Nephron progenitor cell (in vitro differentiated cells): ENCODE results near the gene HMGXB3.

Source experiments
- DNase-seq: peaks from one replicate; pipeline ENCODE4 v3.0.0; 2021
- H3K27ac Mint-ChIP-seq: 2 replicates; pipeline ENCODE4 v1.8.0; 2021; ENCODE audit warnings: mild to moderate bottlenecking, moderate library complexity, mixed read lengths
- H3K27me3 Mint-ChIP-seq: 2 replicates; pipeline ENCODE4 v1.8.0; 2021; ENCODE audit warnings: mild to moderate bottlenecking, low read depth, mixed read lengths; ENCODE audit not compliant: poor library complexity
- H3K36me3 Mint-ChIP-seq: 2 replicates; pipeline ENCODE4 v1.8.0; 2021; ENCODE audit warnings: low read depth, mixed read lengths
- H3K4me1 Mint-ChIP-seq: 2 replicates; pipeline ENCODE4 v1.8.0; 2021; ENCODE audit warnings: mixed read lengths
- H3K4me3 Mint-ChIP-seq: 2 replicates; pipeline ENCODE4 v1.8.0; 2021; ENCODE audit warnings: mild to moderate bottlenecking, moderate library complexity, mixed read lengths
- H3K9me3 Mint-ChIP-seq: 2 replicates; pipeline ENCODE4 v1.8.0; 2021; ENCODE audit warnings: mild to moderate bottlenecking, moderate library complexity, mixed read lengths
- TF ChIP-seq, protein P1 (sequence below): fragments of 200-600 bp; sonication (generic); IDR thresholded peaks from 2 replicates; pipeline ENCODE4 v1.5.0; 2021; ENCODE audit warnings: antibody characterized with exemption

HMGXB3 gene

DNA sequence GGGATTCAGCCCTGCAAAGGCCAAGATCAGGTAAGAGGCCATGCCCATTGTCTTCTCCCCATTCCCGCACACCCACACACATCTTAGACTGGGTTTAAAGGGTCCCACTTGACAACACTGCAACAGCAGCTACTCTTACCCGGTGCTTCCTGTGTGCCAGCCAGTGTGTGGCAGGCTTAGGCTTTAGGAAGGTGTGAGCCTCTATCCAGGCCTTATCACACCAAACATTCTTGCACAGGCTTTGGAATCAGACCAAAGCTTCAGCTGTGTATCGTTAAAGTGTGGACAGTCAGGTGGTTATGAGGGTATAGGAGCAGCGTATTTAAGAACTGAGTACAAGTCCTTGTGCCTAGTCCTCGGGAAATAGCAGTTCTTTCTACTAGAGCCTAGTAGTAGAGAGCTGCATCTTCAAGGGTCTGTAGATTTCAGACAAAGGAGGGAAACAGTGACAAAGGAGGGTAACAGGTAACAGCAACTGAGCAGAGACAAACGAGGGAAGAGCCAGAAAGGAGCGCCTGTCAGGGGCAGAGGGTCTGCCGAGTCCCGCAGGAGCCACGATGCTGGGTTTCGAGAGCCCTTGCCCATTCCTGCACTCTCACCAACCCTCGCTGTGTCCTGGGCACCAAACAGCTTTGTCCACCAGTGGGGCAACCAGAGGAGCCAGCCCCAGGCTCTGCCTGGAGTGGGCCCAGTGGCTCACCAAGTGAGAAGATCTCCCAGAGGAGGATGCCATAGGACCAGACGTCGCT is 55.0 kb downstream of the HMGXB3 start:
- Mint-ChIP-seq H3K27me3 (peaks cover 13% of the 10 kb centered on the region), H3K27ac (no peak overlapping the region), H3K9me3 (no peaks in the 10 kb centered on the region), H3K4me1 (peaks cover 18% of the 10 kb centered on the region), H3K36me3 (peaks cover 25% of the 10 kb centered on the region), H3K4me3 (no peak overlapping the region)
- TF ChIP-seq, protein P1, sequence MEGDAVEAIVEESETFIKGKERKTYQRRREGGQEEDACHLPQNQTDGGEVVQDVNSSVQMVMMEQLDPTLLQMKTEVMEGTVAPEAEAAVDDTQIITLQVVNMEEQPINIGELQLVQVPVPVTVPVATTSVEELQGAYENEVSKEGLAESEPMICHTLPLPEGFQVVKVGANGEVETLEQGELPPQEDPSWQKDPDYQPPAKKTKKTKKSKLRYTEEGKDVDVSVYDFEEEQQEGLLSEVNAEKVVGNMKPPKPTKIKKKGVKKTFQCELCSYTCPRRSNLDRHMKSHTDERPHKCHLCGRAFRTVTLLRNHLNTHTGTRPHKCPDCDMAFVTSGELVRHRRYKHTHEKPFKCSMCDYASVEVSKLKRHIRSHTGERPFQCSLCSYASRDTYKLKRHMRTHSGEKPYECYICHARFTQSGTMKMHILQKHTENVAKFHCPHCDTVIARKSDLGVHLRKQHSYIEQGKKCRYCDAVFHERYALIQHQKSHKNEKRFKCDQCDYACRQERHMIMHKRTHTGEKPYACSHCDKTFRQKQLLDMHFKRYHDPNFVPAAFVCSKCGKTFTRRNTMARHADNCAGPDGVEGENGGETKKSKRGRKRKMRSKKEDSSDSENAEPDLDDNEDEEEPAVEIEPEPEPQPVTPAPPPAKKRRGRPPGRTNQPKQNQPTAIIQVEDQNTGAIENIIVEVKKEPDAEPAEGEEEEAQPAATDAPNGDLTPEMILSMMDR, result no peak
- no peak for DNase-seq

DNA sequence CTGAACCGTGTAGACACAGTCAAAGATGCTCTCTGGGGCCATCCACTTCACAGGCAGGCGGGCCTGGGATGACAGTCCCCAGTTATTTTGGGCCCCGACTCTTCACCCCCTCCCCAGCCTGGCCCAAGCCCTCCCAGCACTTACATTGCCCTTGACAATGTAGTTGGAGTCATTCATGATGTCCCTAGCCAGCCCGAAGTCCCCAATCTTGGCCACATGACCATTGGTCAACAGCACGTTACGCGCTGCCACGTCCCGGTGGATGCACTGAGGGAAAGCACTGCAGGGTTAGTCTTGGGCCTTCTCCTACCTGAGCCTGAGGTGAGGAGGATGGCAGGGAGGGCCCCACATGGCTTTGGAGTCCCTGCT is 55.5 kb downstream of the HMGXB3 start:
- Mint-ChIP-seq H3K27ac (no peak overlapping the region), H3K4me3 (no peak overlapping the region), H3K4me1 (peaks cover 18% of the 10 kb centered on the region), H3K36me3 (peaks cover 22% of the 10 kb centered on the region), H3K27me3 (peaks cover 13% of the 10 kb centered on the region), H3K9me3 (no peaks in the 10 kb centered on the region)
- DNase-seq, result no peak
- TF ChIP-seq, protein P1, result no peak

DNA sequence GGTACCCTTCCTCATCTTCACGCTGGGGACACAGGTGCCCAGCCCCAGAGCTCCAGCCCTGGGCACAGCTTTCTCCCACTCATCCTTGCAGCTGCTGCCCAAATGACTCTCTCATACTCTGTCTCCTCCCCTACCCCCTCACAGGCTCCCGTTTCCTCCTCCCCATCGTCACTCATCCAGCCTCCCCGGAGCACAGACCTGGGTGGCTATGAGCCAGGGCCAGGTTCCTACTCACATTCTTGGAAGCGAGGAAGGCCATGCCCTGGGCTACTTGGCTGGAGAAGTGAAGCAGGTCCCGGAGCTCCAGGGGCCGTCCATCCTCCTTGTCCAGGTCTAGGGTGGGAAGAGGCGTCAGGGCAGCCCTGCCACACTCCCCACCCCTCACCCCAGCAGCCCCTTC is 56.5 kb downstream of the HMGXB3 start:
- TF ChIP-seq, protein P1, result no peak
- no peaks in the 10 kb centered on the region for H3K9me3 Mint-ChIP-seq
- peaks cover 18% of the 10 kb centered on the region for H3K4me1 Mint-ChIP-seq
- peaks cover 15% of the 10 kb centered on the region for H3K36me3 Mint-ChIP-seq
- H3K27me3 Mint-ChIP-seq, result peaks cover 13% of the 10 kb centered on the region
- no peak overlapping the region for H3K4me3 Mint-ChIP-seq
- DNase-seq, result no peak
- H3K27ac Mint-ChIP-seq, result no peak overlapping the region

DNA sequence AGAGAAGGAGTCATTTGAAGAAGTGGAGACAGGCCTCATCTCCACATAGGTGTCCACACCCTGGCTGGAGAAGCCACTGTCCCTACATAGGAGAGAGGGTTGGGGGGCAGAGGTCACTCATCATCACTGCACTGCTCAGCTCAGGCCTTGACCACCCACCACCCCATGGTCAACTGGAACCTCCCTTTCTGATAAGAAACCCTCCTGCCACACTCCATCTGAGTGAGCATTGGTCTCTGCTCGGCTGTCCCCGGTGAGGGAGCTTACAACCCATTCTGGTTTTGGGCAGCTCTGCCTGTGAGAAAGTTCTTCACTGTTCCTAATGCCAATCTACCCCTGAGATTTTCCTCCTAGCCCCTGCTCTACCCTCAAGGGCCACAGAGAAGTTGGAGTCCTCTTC is 57.0 kb downstream of the HMGXB3 start:
- peak overlapping the region; percentile 47 for H3K27ac Mint-ChIP-seq
- TF ChIP-seq, protein P1, result no peak

DNA sequence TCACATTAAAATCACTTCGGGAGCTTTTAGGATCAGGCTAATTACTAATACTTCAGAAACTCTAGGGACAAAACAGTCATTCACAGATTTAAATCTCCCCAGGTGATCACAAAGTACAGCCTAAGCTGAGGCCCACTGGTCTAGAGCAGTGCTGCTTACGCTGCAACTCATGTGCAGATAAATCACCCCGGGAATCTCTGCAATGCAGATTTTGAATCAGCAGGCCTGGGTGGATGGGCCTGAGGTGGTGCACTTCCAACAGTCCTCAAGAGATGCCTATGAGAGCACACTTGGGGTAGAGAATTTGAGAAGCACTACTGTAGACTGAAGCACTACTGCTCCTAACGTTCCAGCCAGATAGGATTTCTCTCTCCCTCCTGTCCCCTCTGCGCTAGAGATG is 57.5 kb downstream of the HMGXB3 start:
- Mint-ChIP-seq H3K27ac (no peak overlapping the region), H3K4me1 (peaks cover 18% of the 10 kb centered on the region)
- no peak for DNase-seq

More for the DNA sequence above, 57.0 kb downstream of the HMGXB3 start:
- peaks cover 13% of the 10 kb centered on the region for H3K27me3 Mint-ChIP-seq
- peaks cover 18% of the 10 kb centered on the region for H3K4me1 Mint-ChIP-seq
- no peaks in the 10 kb centered on the region for H3K9me3 Mint-ChIP-seq
- H3K36me3 Mint-ChIP-seq, result peaks cover 11% of the 10 kb centered on the region
- no peak overlapping the region for H3K4me3 Mint-ChIP-seq
- DNase-seq, result no peak

More for the DNA sequence above, 57.5 kb downstream of the HMGXB3 start:
- Mint-ChIP-seq H3K27me3 (peaks cover 13% of the 10 kb centered on the region), H3K36me3 (peaks cover 6% of the 10 kb centered on the region), H3K9me3 (no peaks in the 10 kb centered on the region), H3K4me3 (no peak overlapping the region)
- TF ChIP-seq, protein P1, result no peak
